Effector CD4-positive, alpha-beta T cell (primary cell): ENCODE results near the gene UBE2G2.

Experiments
- DNase-seq: peaks from one replicate; pipeline ENCODE4 v3.0.0-alpha.2; 2020

Gene UBE2G2

GRCh38 chr21:44784810-44785209, 16.8 kb downstream of the UBE2G2 start:
- no peak for DNase-seq

- no peak for DNase-seq
Measured at GRCh38 chr21:44783020-44783696, 18.5 kb downstream of the UBE2G2 start.

GRCh38 chr21:44780767-44781459, 20.7 kb downstream of the UBE2G2 start:
- DNase-seq = no peak

- no peak for DNase-seq
Measured at GRCh38 chr21:44780137-44780502, 21.5 kb downstream of the UBE2G2 start.

- DNase-seq = no peak
Measured at GRCh38 chr21:44779417-44780136, 22.0 kb downstream of the UBE2G2 start.

GRCh38 chr21:44778983-44779382, 22.6 kb downstream of the UBE2G2 start:
- DNase-seq = no peak

- DNase-seq = no peak
Measured at GRCh38 chr21:44778499-44778911, 23.1 kb downstream of the UBE2G2 start.

- no peak for DNase-seq
Measured at GRCh38 chr21:44778094-44778493, 23.5 kb downstream of the UBE2G2 start.

- no peak for DNase-seq
Measured at GRCh38 chr21:44774972-44775371, 26.6 kb downstream of the UBE2G2 start.

GRCh38 chr21:44773291-44773932, 28.2 kb downstream of the UBE2G2 start:
- DNase-seq = no peak

- DNase-seq = no peak
Measured at GRCh38 chr21:44771896-44772525, 29.6 kb downstream of the UBE2G2 start.

GRCh38 chr21:44767834-44768831, 33.5 kb downstream of the UBE2G2 start:
- no peak for DNase-seq

- DNase-seq = no peak
Measured at GRCh38 chr21:44766818-44767354, 34.7 kb downstream of the UBE2G2 start.

- no peak for DNase-seq
Measured at GRCh38 chr21:44766014-44766817, 35.4 kb downstream of the UBE2G2 start.

GRCh38 chr21:44765231-44766013, 36.2 kb downstream of the UBE2G2 start:
- DNase-seq = peak; percentile 11

GRCh38 chr21:44764319-44765230, 37.0 kb downstream of the UBE2G2 start:
- no peak for DNase-seq

GRCh38 chr21:44763451-44764318, 37.9 kb downstream of the UBE2G2 start:
- no peak for DNase-seq

GRCh38 chr21:44763050-44763378, 38.6 kb downstream of the UBE2G2 start:
- DNase-seq = no peak
